NCI-H2107 treated with DMSO at 0.1 percent for 48 hours (cell line): ENCODE results near the gene SUPT3H.

Source experiments
- DNase-seq: peaks from one replicate; lab custom pipeline; 2025; ENCODE audit not compliant: unreplicated experiment; lab: John Stamatoyannopoulos, UW

Gene SUPT3H

GRCh38 chr6:45012687-45013086, 365.0 kb downstream of the SUPT3H start:
- DNase-seq, result no peak

GRCh38 chr6:45009576-45009975, 368.2 kb downstream of the SUPT3H start:
- DNase-seq, result no peak

- DNase-seq, result no peak
Measured at GRCh38 chr6:45006893-45007292, 370.8 kb downstream of the SUPT3H start.

GRCh38 chr6:45003961-45004360, 373.8 kb downstream of the SUPT3H start:
- DNase-seq, result no peak

- no peak for DNase-seq
Measured at GRCh38 chr6:45003387-45003786, 374.3 kb downstream of the SUPT3H start.

- DNase-seq, result no peak
Measured at GRCh38 chr6:45002390-45003105, 375.2 kb downstream of the SUPT3H start.

GRCh38 chr6:45001663-45002062, 376.1 kb downstream of the SUPT3H start:
- DNase-seq, result no peak

GRCh38 chr6:45000833-45001232, 376.9 kb downstream of the SUPT3H start:
- DNase-seq, result no peak

GRCh38 chr6:44999066-44999465, 378.7 kb downstream of the SUPT3H start:
- DNase-seq, result no peak

GRCh38 chr6:44995486-44996132, 382.1 kb downstream of the SUPT3H start:
- DNase-seq, result no peak

- DNase-seq, result no peak
Measured at GRCh38 chr6:44989391-44989790, 388.3 kb downstream of the SUPT3H start.

GRCh38 chr6:44985006-44985405, 392.7 kb downstream of the SUPT3H start:
- no peak for DNase-seq

- no peak for DNase-seq
Measured at GRCh38 chr6:44983467-44984365, 394.0 kb downstream of the SUPT3H start.

GRCh38 chr6:44980841-44981240, 396.9 kb downstream of the SUPT3H start:
- no peak for DNase-seq

GRCh38 chr6:44976677-44977641, 400.8 kb downstream of the SUPT3H start:
- no peak for DNase-seq

- DNase-seq, result no peak
Measured at GRCh38 chr6:44974511-44974910, 403.2 kb downstream of the SUPT3H start.

GRCh38 chr6:44972709-44973108, 405.0 kb downstream of the SUPT3H start:
- DNase-seq, result no peak

- no peak for DNase-seq
Measured at GRCh38 chr6:44969446-44970185, 408.1 kb downstream of the SUPT3H start.

GRCh38 chr6:44967481-44967880, 410.3 kb downstream of the SUPT3H start:
- no peak for DNase-seq
